Trophoblast cell (in vitro differentiated cells and primary cell): ENCODE data around the gene MESD.

Source experiments
- DNase-seq, 2 donors: peaks; one replicate each; pipeline ENCODE4 v3.0.0-alpha.2; 2016
- H2AFZ ChIP-seq: 2 replicates; pipeline ENCODE4 v1.6.1; 2013; ENCODE audit warnings: low read length, moderate library complexity, mild to moderate bottlenecking; ENCODE audit not compliant: insufficient read depth, poor library complexity
- H2AK5ac ChIP-seq: 2 replicates; pipeline ENCODE4 v1.6.1; 2013; ENCODE audit warnings: mild to moderate bottlenecking, low read length
- H2BK120ac ChIP-seq: 2 replicates; pipeline ENCODE4 v1.6.1; 2013; ENCODE audit warnings: low read length, mild to moderate bottlenecking, moderate library complexity; ENCODE audit not compliant: insufficient read depth, poor library complexity
- H2BK12ac ChIP-seq: 2 replicates; pipeline ENCODE4 v1.6.1; 2013; ENCODE audit warnings: mild to moderate bottlenecking, low read length, moderate library complexity
- H2BK5ac ChIP-seq: 2 replicates; pipeline ENCODE4 v1.6.1; 2013; ENCODE audit warnings: low read length, low read depth, moderate library complexity, mild to moderate bottlenecking; ENCODE audit not compliant: poor library complexity
- H3K14ac ChIP-seq: 2 replicates; pipeline ENCODE4 v1.6.1; 2013; ENCODE audit warnings: mild to moderate bottlenecking, low read length
- H3K18ac ChIP-seq: 2 replicates; pipeline ENCODE4 v1.6.1; 2013; ENCODE audit warnings: mild to moderate bottlenecking, low read length
- H3K23ac ChIP-seq: 2 replicates; pipeline ENCODE4 v1.6.1; 2013; ENCODE audit warnings: low read length
- H3K27ac ChIP-seq: 2 replicates; pipeline ENCODE4 v1.5.1; 2013; ENCODE audit warnings: low read depth, mild to moderate bottlenecking, inconsistent platforms, low read length, moderate library complexity
- H3K27me3 ChIP-seq: 2 replicates; pipeline ENCODE4 v1.6.1; 2013; ENCODE audit warnings: inconsistent platforms, mild to moderate bottlenecking, low read length, moderate library complexity; ENCODE audit not compliant: insufficient read depth
- H3K36me3 ChIP-seq, 2 experiments: 1 replicate in 1 of 2; 2 replicates in 1 of 2; pipeline ENCODE4 v1.6.1; 2013; ENCODE audit warnings: low read length in 2 of 2, mild to moderate bottlenecking in 2 of 2, moderate library complexity in 1 of 2; ENCODE audit not compliant: insufficient read depth in 2 of 2, control insufficient read depth in 1 of 2
- H3K4ac ChIP-seq: 2 replicates; pipeline ENCODE4 v1.6.1; 2013; ENCODE audit warnings: low read depth, mild to moderate bottlenecking, low read length, moderate library complexity
- H3K4me1 ChIP-seq, 2 experiments: 1 replicate in 1 of 2; 2 replicates in 1 of 2; pipeline ENCODE4 v1.6.1; 2013; ENCODE audit warnings: low read length in 2 of 2, mild to moderate bottlenecking in 2 of 2, moderate library complexity in 1 of 2; ENCODE audit not compliant: insufficient read depth in 2 of 2, control insufficient read depth in 1 of 2
- H3K4me2 ChIP-seq: 2 replicates; pipeline ENCODE4 v1.6.1; 2013; ENCODE audit warnings: inconsistent platforms, mild to moderate bottlenecking, low read length, moderate library complexity
- H3K4me3 ChIP-seq: 2 replicates; pipeline ENCODE4 v1.5.1; 2013; ENCODE audit warnings: mild to moderate bottlenecking, low read depth, low read length, inconsistent platforms
- H3K79me1 ChIP-seq: one replicate; pipeline ENCODE4 v1.6.1; 2013; ENCODE audit warnings: low read length
- H3K79me2 ChIP-seq: 2 replicates; pipeline ENCODE4 v1.6.1; 2013; ENCODE audit warnings: low read length, mild to moderate bottlenecking; ENCODE audit not compliant: control insufficient read depth, insufficient read depth, poor library complexity
- H3K9ac ChIP-seq: 2 replicates; pipeline ENCODE4 v1.6.1; 2013; ENCODE audit warnings: mild to moderate bottlenecking, low read length
- H3K9me3 ChIP-seq: 2 replicates; pipeline ENCODE4 v1.6.1; 2013; ENCODE audit warnings: low read depth, mild to moderate bottlenecking, control low read depth, inconsistent platforms, low read length; ENCODE audit not compliant: insufficient read depth
- H4K12ac ChIP-seq: 2 replicates; pipeline ENCODE4 v1.6.1; 2013; ENCODE audit warnings: low read depth, mild to moderate bottlenecking, low read length, moderate library complexity
- H4K8ac ChIP-seq: 2 replicates; pipeline ENCODE4 v1.6.1; 2013; ENCODE audit warnings: low read depth, mild to moderate bottlenecking, low read length, moderate library complexity
- H4K91ac ChIP-seq: one replicate; pipeline ENCODE4 v1.6.1; 2013; ENCODE audit warnings: low read depth, mild to moderate bottlenecking, low read length, moderate library complexity
- WGBS: extraction: QIAGEN DNeasy Blood & Tissue Kit; methylation state at CpG from one replicate; pipeline ENCODE4 v1.1.7; 2013; ENCODE audit warnings: missing lambda C conversion rate; ENCODE audit not compliant: insufficient read length, insufficient coverage; ENCODE audit errors: extremely low coverage; 5-methylcytosine and 5-hydroxymethylcytosine counted together

MESD gene

DNA sequence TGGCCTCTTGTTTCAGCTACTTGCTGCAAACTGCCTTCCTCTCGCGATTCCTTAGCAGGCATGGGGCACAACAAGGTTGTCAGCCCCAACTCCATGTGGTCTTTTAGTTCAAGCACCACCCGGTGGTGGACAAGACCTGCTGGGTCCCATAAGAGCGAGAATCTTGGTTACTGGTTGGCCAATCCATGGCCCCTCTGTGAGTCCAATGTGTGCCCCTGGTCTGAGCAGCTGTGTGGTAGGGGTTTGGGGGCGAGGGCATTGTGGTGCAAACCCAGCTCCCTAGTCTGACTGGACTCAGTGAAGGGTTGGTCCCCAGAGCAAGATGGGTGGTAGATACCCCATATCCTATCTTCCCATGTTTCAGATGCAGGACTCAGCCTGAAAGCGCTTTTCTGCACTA lies 48.8 kb downstream of the MESD start:
- Histone ChIP-seq H3K4me1 (peaks cover 11% of the 10 kb centered on the region in 2 experiments), H3K9ac (no peak overlapping the region), H3K36me3 (peaks cover 15 to 35% of the 10 kb centered on the region in 2 experiments), H4K8ac (no peak overlapping the region), H3K4me2 (no peak overlapping the region), H3K18ac (no peak overlapping the region), H3K4ac (no peak overlapping the region), H3K14ac (no peak overlapping the region), H2BK120ac (no peak overlapping the region), H2BK12ac (no peak overlapping the region), H3K4me3 (no peak overlapping the region), H3K79me1 (no peaks in the 10 kb centered on the region), H3K79me2 (no peaks in the 10 kb centered on the region), H3K27me3 (no peaks in the 10 kb centered on the region), H3K9me3 (no peaks in the 10 kb centered on the region), H3K27ac (no peak overlapping the region), H4K91ac (no peak overlapping the region), H2AK5ac (no peak overlapping the region), H2BK5ac (no peak overlapping the region), H2AFZ (no peak overlapping the region), H4K12ac (no peak overlapping the region), H3K23ac (no peak overlapping the region)
- WGBS = no CpG with 5 or more reads among the region's 6 CpGs
- no peak for DNase-seq

DNA sequence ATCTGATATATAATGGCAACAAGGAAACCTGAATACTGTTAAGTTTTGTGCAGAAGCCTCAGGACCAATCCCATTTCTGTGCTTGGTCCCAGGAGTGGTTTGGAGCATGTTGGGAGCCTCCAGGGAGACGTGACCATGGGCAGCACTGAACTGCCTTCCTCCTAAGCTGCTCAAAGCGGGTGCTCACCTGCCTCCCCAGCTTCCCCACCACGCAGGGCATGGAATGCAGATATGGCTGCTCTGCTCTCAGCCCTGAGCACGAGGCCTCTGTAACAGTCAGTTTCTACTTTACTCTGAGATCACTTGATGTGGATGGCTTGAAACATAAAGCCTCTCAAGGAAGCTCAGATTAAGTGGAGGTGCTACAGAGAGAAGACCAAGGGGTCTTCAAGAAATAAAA lies 49.3 kb downstream of the MESD start:
- DNase-seq = no peak
- no peak overlapping the region for H2AFZ ChIP-seq
- H2AK5ac ChIP-seq = no peak overlapping the region
- no peak overlapping the region for H4K12ac ChIP-seq
- no CpG with 5 or more reads among the region's 4 CpGs for WGBS
- peaks cover 11% of the 10 kb centered on the region in 2 experiments for H3K4me1 ChIP-seq
- no peak overlapping the region for H4K8ac ChIP-seq
- H2BK12ac ChIP-seq = no peak overlapping the region
- no peak overlapping the region for H3K4me2 ChIP-seq
- no peak overlapping the region for H3K4ac ChIP-seq
- peaks cover 15 to 32% of the 10 kb centered on the region in 2 experiments for H3K36me3 ChIP-seq
- no peak overlapping the region for H2BK120ac ChIP-seq
- H3K9ac ChIP-seq = no peak overlapping the region
- no peak overlapping the region for H3K27ac ChIP-seq
- H3K79me1 ChIP-seq = no peaks in the 10 kb centered on the region
- no peak overlapping the region for H3K18ac ChIP-seq
- no peaks in the 10 kb centered on the region for H3K27me3 ChIP-seq
- H3K79me2 ChIP-seq = no peaks in the 10 kb centered on the region
- H3K23ac ChIP-seq = no peak overlapping the region
- H3K9me3 ChIP-seq = no peaks in the 10 kb centered on the region
- no peak overlapping the region for H3K4me3 ChIP-seq
- H3K14ac ChIP-seq = no peak overlapping the region
- H4K91ac ChIP-seq = no peak overlapping the region
- H2BK5ac ChIP-seq = no peak overlapping the region

DNA sequence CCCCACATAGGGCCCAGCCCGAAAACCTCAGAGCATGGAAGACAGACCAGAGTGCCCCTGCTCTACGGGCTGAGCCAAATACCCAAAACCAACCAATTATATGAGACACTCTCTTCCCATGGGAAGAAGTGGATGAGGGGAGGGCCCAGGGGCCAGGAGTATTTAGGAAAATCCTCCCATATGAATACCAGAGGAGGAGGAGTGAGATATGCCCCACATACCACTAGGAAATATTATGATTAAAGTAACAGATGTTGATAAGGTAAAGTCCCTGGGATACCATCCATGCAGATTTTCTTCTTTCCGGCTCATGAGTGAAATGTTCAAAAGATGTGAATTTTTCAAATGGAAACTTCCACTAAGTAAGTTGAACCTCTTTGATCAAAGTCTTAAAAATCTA lies 50.4 kb downstream of the MESD start:
- no peak overlapping the region for H3K9ac ChIP-seq
- H2AK5ac ChIP-seq = no peak overlapping the region
- no peak overlapping the region for H3K23ac ChIP-seq
- no peak overlapping the region for H3K14ac ChIP-seq
- no peaks in the 10 kb centered on the region for H3K79me2 ChIP-seq
- H2BK120ac ChIP-seq = no peak overlapping the region
- no peak overlapping the region for H3K4ac ChIP-seq
- H4K8ac ChIP-seq = no peak overlapping the region
- peaks cover 18% of the 10 kb centered on the region in 2 experiments for H3K4me1 ChIP-seq
- H3K27me3 ChIP-seq = no peaks in the 10 kb centered on the region
- no peak overlapping the region for H3K4me2 ChIP-seq
- H3K79me1 ChIP-seq = peaks cover 2% of the 10 kb centered on the region
- no peak overlapping the region for H2AFZ ChIP-seq
- no peak overlapping the region for H4K91ac ChIP-seq
- H2BK12ac ChIP-seq = no peak overlapping the region
- no peaks in the 10 kb centered on the region for H3K9me3 ChIP-seq
- H3K27ac ChIP-seq = no peak overlapping the region
- no peak overlapping the region for H3K18ac ChIP-seq
- H3K4me3 ChIP-seq = no peak overlapping the region
- WGBS = no CpG with 5 or more reads among the region's 3 CpGs
- peaks cover 9 to 28% of the 10 kb centered on the region in 2 experiments for H3K36me3 ChIP-seq
- H4K12ac ChIP-seq = no peak overlapping the region
- H2BK5ac ChIP-seq = no peak overlapping the region
- DNase-seq = no peak

DNA sequence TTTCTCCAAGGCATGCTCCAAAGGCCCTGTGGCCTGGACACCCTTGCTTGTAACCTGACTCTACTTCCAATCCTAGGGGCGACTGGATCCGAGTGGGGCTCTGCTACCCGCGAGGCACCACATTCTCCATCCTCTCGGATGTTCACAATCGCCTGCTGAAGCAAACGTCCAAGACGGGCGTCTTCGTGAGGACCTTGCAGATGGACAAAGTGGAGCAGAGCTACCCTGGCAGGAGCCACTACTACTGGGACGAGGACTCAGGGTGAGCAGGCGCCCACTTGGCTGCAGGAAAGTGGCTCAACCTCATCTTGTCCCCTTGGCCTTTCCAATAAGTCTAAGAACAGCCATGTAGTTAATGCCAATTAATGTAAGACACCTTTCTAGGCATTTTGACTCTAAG lies 51.9 kb downstream of the MESD start:
- Histone ChIP-seq H2AFZ (no peak overlapping the region), H3K18ac (no peak overlapping the region), H2BK12ac (no peak overlapping the region)

More for the DNA sequence above, 51.9 kb downstream of the MESD start:
- no peak overlapping the region for H3K23ac ChIP-seq
- H3K27me3 ChIP-seq = no peaks in the 10 kb centered on the region
- H3K36me3 ChIP-seq = peaks cover 6 to 24% of the 10 kb centered on the region in 2 experiments
- H3K27ac ChIP-seq = no peak overlapping the region
- no peak overlapping the region for H4K12ac ChIP-seq
- H4K91ac ChIP-seq = no peak overlapping the region
- no peak overlapping the region for H2BK5ac ChIP-seq
- peaks cover 8 to 13% of the 10 kb centered on the region in 2 experiments for H3K4me1 ChIP-seq
- DNase-seq = no peak
- H4K8ac ChIP-seq = no peak overlapping the region
- peaks cover 2% of the 10 kb centered on the region for H3K79me1 ChIP-seq
- no peaks in the 10 kb centered on the region for H3K79me2 ChIP-seq
- no peak overlapping the region for H3K14ac ChIP-seq
- no peak overlapping the region for H3K4me2 ChIP-seq
- no CpG with 5 or more reads among the region's 12 CpGs for WGBS
- no peak overlapping the region for H2AK5ac ChIP-seq
- H3K4me3 ChIP-seq = no peak overlapping the region
- H3K9ac ChIP-seq = no peak overlapping the region
- H3K4ac ChIP-seq = no peak overlapping the region
- no peak overlapping the region for H2BK120ac ChIP-seq
- H3K9me3 ChIP-seq = no peaks in the 10 kb centered on the region
